Gastrocnemius medialis (tissue), 4 donors: Measurements from ENCODE around the gene ATP5MG.

Source experiments
- CTCF ChIP-seq, 5 experiments: fragments of 450-650 bp in 3 of 5; fragments of 200-600 bp in 2 of 5; sonication (generic) in 2 of 5; IDR thresholded peaks in 4 of 5; conservative IDR thresholded peaks in 1 of 5; 1 replicate in 4 of 5; 2 replicates in 1 of 5; pipeline ENCODE4 v1.5.1; 2016 to 2019; ENCODE audit warnings: antibody characterized with exemption in 5 of 5, mild to moderate bottlenecking in 3 of 5, moderate library complexity in 3 of 5
- POLR2A ChIP-seq, 2 donors: fragments of 450-650 bp; IDR thresholded peaks; one replicate each; pipeline ENCODE4 v1.6.1; 2017; ENCODE audit warnings: antibody characterized with exemption in 2 of 2, mild to moderate bottlenecking in 2 of 2, moderate library complexity in 2 of 2

DNA sequence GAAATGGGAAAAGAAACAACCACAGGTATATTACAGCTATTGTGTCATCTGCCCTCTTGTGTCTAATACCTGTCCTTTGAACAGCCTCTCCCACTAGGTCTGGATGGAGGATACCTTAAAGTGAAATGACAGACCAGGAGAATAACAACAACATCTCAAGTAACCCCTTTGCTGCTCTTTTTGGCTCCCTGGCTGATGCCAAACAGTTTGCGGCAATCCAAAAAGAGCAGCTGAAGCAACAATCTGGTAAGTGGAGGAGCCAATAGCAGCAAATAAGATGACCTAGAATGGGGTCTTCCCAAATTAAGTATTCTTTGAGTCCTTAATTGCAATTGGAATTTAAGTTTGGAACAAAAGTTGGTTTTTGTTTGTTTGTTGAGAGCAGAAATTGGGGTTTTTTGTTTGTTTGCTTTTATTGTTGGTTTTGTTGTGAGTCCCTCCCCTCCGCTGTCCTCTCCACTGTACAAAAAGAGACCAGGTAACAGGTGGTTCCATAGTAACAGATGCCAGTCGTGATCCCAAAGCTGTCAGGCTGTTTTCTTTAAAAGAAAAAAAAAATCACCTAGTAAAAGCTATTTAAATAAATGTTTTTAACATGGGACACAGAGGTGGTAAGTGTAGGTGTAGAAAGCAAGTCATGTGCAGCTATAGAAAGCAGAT, 36.3 kb upstream of the ATP5MG start:
- TF ChIP-seq CTCF (IDR thresholded peaks at IDR 0.05 in 4 of 5, conservative IDR thresholded peaks at IDR 0.05 in 1 of 5) (no peak), POLR2A (IDR thresholded peaks at IDR 0.05) (no peak)
